Caco-2 (cell line): ENCODE results near the gene ALDH1A2. TPM values are rescaled to one million over a fixed set of nuclear protein-coding genes. Genes with fewer than 3 reads are reported as not detected.

Experiments
- BruUV-seq: library from RNA; stranded (reverse); fragments of 400-500 nt; replicated peaks from 2 replicates; lab custom pipeline; 2021; lab: Mats Ljungman, UMichigan
- CTCF ChIA-PET: fragments of 300-600 bp; sonication (Branson Sonifier 250); formaldehyde crosslinking; loops from one replicate; lab custom pipeline; 2022; ENCODE audit warnings: antibody characterized with exemption; lab: Charles Lee
- POLR2A ChIA-PET: fragments of 300-600 bp; sonication (Branson Sonifier 250); formaldehyde crosslinking; loops from one replicate; lab custom pipeline; 2022; ENCODE audit warnings: antibody characterized with exemption; lab: Charles Lee
- DNase-seq, 2 experiments: peaks; one replicate each; pipeline versions ENCODE4 v3.0.0 to v3.0.0-alpha.2; 2020 to 2022
- H3K27me3 ChIP-seq: replicated peaks from 2 replicates; pipeline ENCODE4 v1.6.0; 2011; ENCODE audit warnings: low read length; ENCODE audit not compliant: control insufficient read depth, insufficient read depth
- H3K36me3 ChIP-seq: 2 replicates; pipeline ENCODE4 v1.5.1; 2011; ENCODE audit warnings: low read length; ENCODE audit not compliant: control insufficient read depth, insufficient read depth
- H3K4me1 ChIP-seq: fragments of 250-450 bp; sonication (Bioruptor Pico); 2 replicates; pipeline ENCODE4 v1.5.1; 2020; ENCODE audit warnings: mild to moderate bottlenecking
- H3K4me3 ChIP-seq: 2 replicates; pipeline ENCODE4 v1.5.1; 2011; ENCODE audit warnings: low read depth, mild to moderate bottlenecking, control low read depth, low read length
- H3K9me3 ChIP-seq: fragments of 250-450 bp; sonication (Bioruptor Pico); 2 replicates; pipeline ENCODE4 v1.5.1; 2020; ENCODE audit warnings: mild to moderate bottlenecking, moderate library complexity
- H3K27ac Mint-ChIP-seq: one replicate; pipeline ENCODE4 v1.8.0; 2022; ENCODE audit warnings: mixed read lengths; ENCODE audit not compliant: unreplicated experiment
- H3K27me3 Mint-ChIP-seq: one replicate; pipeline ENCODE4 v1.8.0; 2022; ENCODE audit warnings: mixed read lengths; ENCODE audit not compliant: insufficient read depth, unreplicated experiment
- H3K36me3 Mint-ChIP-seq: one replicate; pipeline ENCODE4 v1.8.0; 2022; ENCODE audit warnings: mild to moderate bottlenecking, mixed read lengths; ENCODE audit not compliant: insufficient read depth, unreplicated experiment
- H3K4me1 Mint-ChIP-seq: one replicate; pipeline ENCODE4 v1.8.0; 2022; ENCODE audit warnings: low read depth, mixed read lengths; ENCODE audit not compliant: unreplicated experiment
- H3K4me3 Mint-ChIP-seq: one replicate; pipeline ENCODE4 v1.8.0; 2022; ENCODE audit warnings: mild to moderate bottlenecking, moderate library complexity, mixed read lengths; ENCODE audit not compliant: unreplicated experiment
- H3K9me3 Mint-ChIP-seq: one replicate; pipeline ENCODE4 v1.8.0; 2022; ENCODE audit warnings: mixed read lengths; ENCODE audit not compliant: unreplicated experiment
- intact Hi-C: fragments of 100-400 bp; cut with micrococcal nuclease; formaldehyde crosslinking; loops from one replicate; pipeline ENCODE4 v1.10.0; 2022; ENCODE audit not compliant: unreplicated experiment
- total RNA-seq: library from RNA; stranded (reverse); gene quantifications from 2 replicates; pipeline ENCODE4 v1.2.3, GENCODE V29; 2022
- TF ChIP-seq, protein P1 (sequence below), 2 experiments: fragments of 200-600 bp in 1 of 2; IDR thresholded peaks; 1 replicate in 1 of 2; 2 replicates in 1 of 2; pipeline versions ENCODE4 v1.5.1 to v1.8.0; 2011 to 2022; ENCODE audit warnings: antibody characterized with exemption in 1 of 2, control low read depth in 1 of 2, inconsistent platforms in 1 of 2, low read depth in 1 of 2, low read length in 1 of 2, mild to moderate bottlenecking in 1 of 2, moderate library complexity in 1 of 2; ENCODE audit not compliant: insufficient read depth in 1 of 2, severe bottlenecking in 1 of 2, unreplicated experiment in 1 of 2

Gene ALDH1A2
- total RNA-seq, 1 experiment from 2014 or later = 0.61 TPM

DNA sequence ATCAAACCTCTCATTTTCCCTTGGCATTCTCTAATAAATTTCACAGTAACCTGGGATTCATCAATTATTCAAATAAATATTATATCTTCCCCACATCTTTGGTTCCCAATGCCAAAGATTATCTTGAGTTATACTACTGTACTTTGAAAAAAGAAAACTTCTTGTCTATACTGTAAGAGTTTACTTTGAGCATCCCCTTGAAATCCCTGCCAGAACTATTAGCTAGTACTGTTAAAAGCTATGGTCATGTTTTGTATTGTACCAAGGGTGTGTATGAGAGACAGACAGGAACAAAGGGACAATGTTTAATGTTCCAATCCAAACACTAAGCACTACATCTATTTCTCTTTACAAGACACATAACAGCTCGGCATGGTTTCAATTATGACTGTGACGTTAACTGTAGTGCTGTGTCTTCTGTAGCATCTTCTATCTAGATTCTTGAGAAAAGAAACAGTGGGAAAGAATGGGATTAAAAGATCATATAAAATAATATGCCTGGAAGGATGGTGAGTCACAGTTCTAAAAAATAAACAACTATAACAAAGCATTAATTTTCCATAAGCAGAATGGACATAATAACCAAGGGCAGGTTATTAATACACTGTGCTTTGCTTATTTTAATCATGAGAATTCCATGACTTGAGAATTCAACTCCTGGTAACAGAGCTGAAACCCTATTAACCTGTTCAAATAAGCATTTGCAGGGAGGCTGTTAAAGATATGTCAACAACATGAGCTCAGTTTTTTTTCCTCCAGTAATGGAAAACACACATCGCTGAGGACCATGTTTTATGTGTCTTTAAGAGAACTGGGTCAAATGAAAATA is 71.1 kb downstream of the ALDH1A2 start:
- H3K36me3 ChIP-seq = no peaks in the 10 kb centered on the region
- intact Hi-C loops = no loop called here
- no peak overlapping the region for H3K4me3 ChIP-seq
- CTCF ChIA-PET = no interaction called here
- POLR2A ChIA-PET = no interaction called here
- H3K27me3 ChIP-seq = no peaks in the 10 kb centered on the region
- H3K27me3 Mint-ChIP-seq = peaks cover 13% of the 10 kb centered on the region
- H3K4me1 Mint-ChIP-seq = no peaks in the 10 kb centered on the region
- no peak for DNase-seq
- no TSS peak for BruUV-seq
- no peaks in the 10 kb centered on the region for H3K9me3 ChIP-seq
- no peak overlapping the region for H3K4me3 Mint-ChIP-seq
- no peaks in the 10 kb centered on the region for H3K36me3 Mint-ChIP-seq
- no peaks in the 10 kb centered on the region for H3K9me3 Mint-ChIP-seq
- TF ChIP-seq, protein P1, sequence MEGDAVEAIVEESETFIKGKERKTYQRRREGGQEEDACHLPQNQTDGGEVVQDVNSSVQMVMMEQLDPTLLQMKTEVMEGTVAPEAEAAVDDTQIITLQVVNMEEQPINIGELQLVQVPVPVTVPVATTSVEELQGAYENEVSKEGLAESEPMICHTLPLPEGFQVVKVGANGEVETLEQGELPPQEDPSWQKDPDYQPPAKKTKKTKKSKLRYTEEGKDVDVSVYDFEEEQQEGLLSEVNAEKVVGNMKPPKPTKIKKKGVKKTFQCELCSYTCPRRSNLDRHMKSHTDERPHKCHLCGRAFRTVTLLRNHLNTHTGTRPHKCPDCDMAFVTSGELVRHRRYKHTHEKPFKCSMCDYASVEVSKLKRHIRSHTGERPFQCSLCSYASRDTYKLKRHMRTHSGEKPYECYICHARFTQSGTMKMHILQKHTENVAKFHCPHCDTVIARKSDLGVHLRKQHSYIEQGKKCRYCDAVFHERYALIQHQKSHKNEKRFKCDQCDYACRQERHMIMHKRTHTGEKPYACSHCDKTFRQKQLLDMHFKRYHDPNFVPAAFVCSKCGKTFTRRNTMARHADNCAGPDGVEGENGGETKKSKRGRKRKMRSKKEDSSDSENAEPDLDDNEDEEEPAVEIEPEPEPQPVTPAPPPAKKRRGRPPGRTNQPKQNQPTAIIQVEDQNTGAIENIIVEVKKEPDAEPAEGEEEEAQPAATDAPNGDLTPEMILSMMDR (IDR thresholded peaks at IDR 0.05; ENCODE audit: insufficient read depth in 1 of 2, low read depth in 1 of 2, low read length in 1 of 2, severe bottlenecking in 1 of 2, unreplicated experiment in 1 of 2) = no peak
- no peaks in the 10 kb centered on the region for H3K4me1 ChIP-seq
- no peak overlapping the region for H3K27ac Mint-ChIP-seq

DNA sequence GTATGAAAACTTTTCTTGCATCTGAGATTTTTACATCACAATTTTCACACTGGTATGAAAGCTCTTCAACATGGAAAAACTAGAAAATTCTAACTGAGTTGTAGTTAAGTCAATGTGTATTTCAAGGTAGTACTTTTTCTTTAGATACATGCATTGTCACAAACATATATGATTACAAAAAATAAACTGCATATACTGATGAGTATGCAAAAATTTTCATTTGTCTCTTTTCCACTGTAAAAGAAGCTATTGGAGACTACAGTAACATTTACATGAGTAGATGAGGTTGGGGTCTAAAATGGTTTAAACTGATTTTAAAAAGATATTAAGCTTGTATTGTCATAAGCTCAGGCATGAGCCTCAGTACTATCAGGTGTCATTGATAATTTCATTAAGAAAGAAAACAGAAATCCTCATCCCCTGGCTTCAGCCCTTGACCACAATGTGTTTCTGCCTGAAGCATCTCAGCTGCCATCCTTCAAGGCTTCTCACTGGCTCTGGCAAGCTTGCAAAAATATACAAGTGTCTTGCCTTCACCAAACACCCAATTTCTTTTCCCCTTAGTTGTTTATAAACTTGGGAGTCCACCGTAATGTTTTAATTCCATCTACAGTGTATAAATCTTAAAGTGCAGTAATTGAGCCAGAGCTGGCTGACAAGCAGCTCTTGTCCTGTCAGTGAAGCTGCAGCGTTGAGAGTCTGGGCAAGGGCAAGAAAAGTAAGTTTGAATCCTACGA is 71.9 kb downstream of the ALDH1A2 start:
- Histone ChIP-seq H3K36me3 (no peaks in the 10 kb centered on the region), H3K4me3 (no peak overlapping the region), H3K9me3 (no peaks in the 10 kb centered on the region), H3K4me1 (no peaks in the 10 kb centered on the region), H3K27me3 (no peaks in the 10 kb centered on the region)
- no peak for DNase-seq
- H3K36me3 Mint-ChIP-seq = no peaks in the 10 kb centered on the region
- ChIA-PET POLR2A (no interaction called here), CTCF (no interaction called here)
- BruUV-seq = no TSS peak
- TF ChIP-seq, protein P1 (IDR thresholded peaks at IDR 0.05; ENCODE audit: insufficient read depth in 1 of 2, low read depth in 1 of 2, low read length in 1 of 2, severe bottlenecking in 1 of 2, unreplicated experiment in 1 of 2) = no peak
- H3K4me3 Mint-ChIP-seq = no peak overlapping the region
- H3K27me3 Mint-ChIP-seq = peaks cover 13% of the 10 kb centered on the region
- intact Hi-C loops = no loop called here
- H3K27ac Mint-ChIP-seq = no peak overlapping the region
- H3K9me3 Mint-ChIP-seq = no peaks in the 10 kb centered on the region
- H3K4me1 Mint-ChIP-seq = no peaks in the 10 kb centered on the region

DNA sequence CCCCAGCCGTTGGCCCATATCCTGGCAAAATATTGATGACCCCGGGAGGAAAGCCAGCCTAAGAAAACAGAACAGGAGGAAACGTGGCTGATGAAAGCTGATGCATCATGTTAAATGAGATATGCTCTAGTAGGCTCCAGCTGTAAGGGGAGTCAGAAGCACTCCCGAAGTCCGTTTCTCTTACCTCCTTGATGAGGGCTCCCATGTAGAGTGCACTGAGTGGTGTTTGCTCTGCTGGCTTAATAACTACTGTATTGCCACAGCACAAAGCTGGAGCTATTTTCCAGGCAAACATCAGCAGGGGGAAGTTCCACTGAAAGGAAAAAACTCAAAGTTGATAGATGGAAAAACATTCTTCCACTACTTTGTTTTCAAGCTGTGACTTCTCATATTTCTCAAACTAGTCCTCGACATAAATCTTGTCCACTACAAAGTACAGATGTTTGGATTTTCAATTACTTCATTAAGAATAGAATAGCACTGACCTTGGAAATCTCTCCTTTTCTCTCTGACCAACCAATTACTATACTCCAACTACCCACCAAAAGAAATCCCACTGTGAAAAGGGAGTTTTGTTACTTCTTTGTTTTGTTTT is 72.7 kb downstream of the ALDH1A2 start:
- DNase-seq = no peak
- Mint-ChIP-seq H3K27me3 (peaks cover 18% of the 10 kb centered on the region), H3K4me3 (no peak overlapping the region), H3K4me1 (no peaks in the 10 kb centered on the region), H3K36me3 (no peaks in the 10 kb centered on the region), H3K9me3 (no peaks in the 10 kb centered on the region), H3K27ac (no peak overlapping the region)
- Histone ChIP-seq H3K36me3 (no peaks in the 10 kb centered on the region), H3K4me3 (no peak overlapping the region), H3K9me3 (no peaks in the 10 kb centered on the region), H3K27me3 (no peaks in the 10 kb centered on the region), H3K4me1 (no peaks in the 10 kb centered on the region)
- CTCF ChIA-PET = no interaction called here
- intact Hi-C loops = no loop called here
- BruUV-seq = no TSS peak
- TF ChIP-seq, protein P1 (IDR thresholded peaks at IDR 0.05; ENCODE audit: insufficient read depth in 1 of 2, low read depth in 1 of 2, low read length in 1 of 2, severe bottlenecking in 1 of 2, unreplicated experiment in 1 of 2) = no peak
- POLR2A ChIA-PET = no interaction called here
